Measurements from ENCODE around the gene OXSR1.

DNA sequence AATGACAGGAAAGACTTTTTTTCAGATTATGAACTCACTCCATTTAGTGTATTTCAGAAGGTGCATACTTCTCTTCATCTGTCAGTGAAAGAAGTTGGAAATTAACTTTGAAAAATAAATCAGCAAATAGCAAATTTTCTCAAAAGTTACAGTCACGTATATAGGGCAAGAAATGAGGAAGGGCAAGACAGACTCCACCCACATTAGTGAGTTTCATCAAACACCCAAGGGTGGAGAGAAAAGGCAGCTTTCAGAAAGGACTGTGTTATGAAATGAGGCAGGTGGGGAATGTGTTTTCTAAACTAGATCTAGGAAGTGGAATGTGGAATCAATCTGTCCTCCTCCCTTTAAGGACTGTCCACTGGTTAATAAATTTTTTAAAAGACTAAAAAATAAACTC, 103.2 kb downstream of the OXSR1 start:
- TF ChIP-seq, protein P1, sequence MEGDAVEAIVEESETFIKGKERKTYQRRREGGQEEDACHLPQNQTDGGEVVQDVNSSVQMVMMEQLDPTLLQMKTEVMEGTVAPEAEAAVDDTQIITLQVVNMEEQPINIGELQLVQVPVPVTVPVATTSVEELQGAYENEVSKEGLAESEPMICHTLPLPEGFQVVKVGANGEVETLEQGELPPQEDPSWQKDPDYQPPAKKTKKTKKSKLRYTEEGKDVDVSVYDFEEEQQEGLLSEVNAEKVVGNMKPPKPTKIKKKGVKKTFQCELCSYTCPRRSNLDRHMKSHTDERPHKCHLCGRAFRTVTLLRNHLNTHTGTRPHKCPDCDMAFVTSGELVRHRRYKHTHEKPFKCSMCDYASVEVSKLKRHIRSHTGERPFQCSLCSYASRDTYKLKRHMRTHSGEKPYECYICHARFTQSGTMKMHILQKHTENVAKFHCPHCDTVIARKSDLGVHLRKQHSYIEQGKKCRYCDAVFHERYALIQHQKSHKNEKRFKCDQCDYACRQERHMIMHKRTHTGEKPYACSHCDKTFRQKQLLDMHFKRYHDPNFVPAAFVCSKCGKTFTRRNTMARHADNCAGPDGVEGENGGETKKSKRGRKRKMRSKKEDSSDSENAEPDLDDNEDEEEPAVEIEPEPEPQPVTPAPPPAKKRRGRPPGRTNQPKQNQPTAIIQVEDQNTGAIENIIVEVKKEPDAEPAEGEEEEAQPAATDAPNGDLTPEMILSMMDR (IDR thresholded peaks at IDR 0.05) = no peak
- TF ChIP-seq EP300 (IDR thresholded peaks at IDR 0.05) (no peak), POLR2A (IDR thresholded peaks at IDR 0.05) (no peak)
